Activated CD8-positive, alpha-beta memory T cell treated with anti-CD3 and anti-CD28 coated beads, Interleukin-2, amount 50 U/mL, for 4 hours (primary cell): ENCODE results near the gene SLC35F1.
"Not testable (repeated sequence)": the region's sequence is repeated elsewhere in the genome, so short reads cannot be mapped to it uniquely, and the experiment has no call there.

Experiments used
- DNase-seq: peaks from one replicate; pipeline ENCODE4 v3.0.0-alpha.2; 2020

Gene SLC35F1

GRCh38 chr6:118016532-118016931, 109.5 kb downstream of the SLC35F1 start:
- DNase-seq = no peak

- DNase-seq = no peak
Observed at GRCh38 chr6:118017301-118017848, 110.3 kb downstream of the SLC35F1 start.

GRCh38 chr6:118023771-118024170, 116.7 kb downstream of the SLC35F1 start:
- no peak for DNase-seq

GRCh38 chr6:118029967-118030366, 122.9 kb downstream of the SLC35F1 start:
- no peak for DNase-seq

GRCh38 chr6:118037479-118037878, 130.4 kb downstream of the SLC35F1 start:
- DNase-seq = not testable (repeated sequence)

- DNase-seq = no peak
Observed at GRCh38 chr6:118042855-118043254, 135.8 kb downstream of the SLC35F1 start.

GRCh38 chr6:118044275-118044674, 137.2 kb downstream of the SLC35F1 start:
- no peak for DNase-seq

GRCh38 chr6:118054082-118054481, 147.0 kb downstream of the SLC35F1 start:
- DNase-seq = no peak

- DNase-seq = no peak
Observed at GRCh38 chr6:118061666-118062065, 154.6 kb downstream of the SLC35F1 start.

GRCh38 chr6:118080547-118080946, 173.5 kb downstream of the SLC35F1 start:
- DNase-seq = no peak

- no peak for DNase-seq
Observed at GRCh38 chr6:118083711-118084110, 176.6 kb downstream of the SLC35F1 start.

GRCh38 chr6:118085665-118086064, 178.6 kb downstream of the SLC35F1 start:
- DNase-seq = no peak

GRCh38 chr6:118086159-118086558, 179.1 kb downstream of the SLC35F1 start:
- DNase-seq = no peak

GRCh38 chr6:118092086-118092485, 185.0 kb downstream of the SLC35F1 start:
- DNase-seq = no peak

- no peak for DNase-seq
Observed at GRCh38 chr6:118097576-118097975, 190.5 kb downstream of the SLC35F1 start.

GRCh38 chr6:118100717-118101116, 193.7 kb downstream of the SLC35F1 start:
- no peak for DNase-seq

- no peak for DNase-seq
Observed at GRCh38 chr6:118101220-118101619, 194.2 kb downstream of the SLC35F1 start.

- DNase-seq = no peak
Observed at GRCh38 chr6:118101831-118102345, 194.8 kb downstream of the SLC35F1 start.

- no peak for DNase-seq
Observed at GRCh38 chr6:118102401-118102800, 195.3 kb downstream of the SLC35F1 start.

- no peak for DNase-seq
Observed at GRCh38 chr6:118103381-118104146, 196.5 kb downstream of the SLC35F1 start.

- no peak for DNase-seq
Observed at GRCh38 chr6:118122161-118122725, 215.2 kb downstream of the SLC35F1 start.

GRCh38 chr6:118122801-118123200, 215.7 kb downstream of the SLC35F1 start:
- no peak for DNase-seq

GRCh38 chr6:118123503-118124037, 216.5 kb downstream of the SLC35F1 start:
- no peak for DNase-seq

GRCh38 chr6:118124851-118125250, 217.8 kb downstream of the SLC35F1 start:
- no peak for DNase-seq
